Osteoblast (primary cell): ENCODE data around the gene FBLN1. TPM values are rescaled to one million over a fixed set of nuclear protein-coding genes. Genes with fewer than 3 reads are reported as not detected.

Source experiments
- DNase-seq: peaks from one replicate; pipeline ENCODE4 v3.0.0; 2011; ENCODE audit warnings: low spot score, mixed read lengths; ENCODE audit not compliant: insufficient read length; ENCODE audit errors: missing footprints
- H2AFZ ChIP-seq: 2 replicates; pipeline ENCODE4 v1.6.0; 2011; ENCODE audit warnings: mild to moderate bottlenecking, low read length
- H3K27ac ChIP-seq: 2 replicates; pipeline ENCODE4 v1.5.1; 2011; ENCODE audit warnings: mild to moderate bottlenecking, low read depth, low read length, moderate library complexity
- H3K27me3 ChIP-seq: 2 replicates; pipeline ENCODE4 v1.6.0; 2012; ENCODE audit warnings: mild to moderate bottlenecking, control low read depth, inconsistent platforms, low read length, moderate library complexity; ENCODE audit not compliant: insufficient read depth
- H3K36me3 ChIP-seq: 2 replicates; pipeline ENCODE4 v1.5.1; 2011; ENCODE audit warnings: mild to moderate bottlenecking, low read length, control low read depth, moderate library complexity; ENCODE audit not compliant: insufficient read depth
- H3K4me1 ChIP-seq: 2 replicates; pipeline ENCODE4 v1.5.1; 2011; ENCODE audit warnings: mild to moderate bottlenecking, low read length, control low read depth, moderate library complexity; ENCODE audit not compliant: insufficient read depth
- H3K4me2 ChIP-seq: 2 replicates; pipeline ENCODE4 v1.6.0; 2011; ENCODE audit warnings: mild to moderate bottlenecking, low read length; ENCODE audit not compliant: insufficient read depth
- H3K4me3 ChIP-seq: fragments of 200-600 bp; sonication (generic); 3 replicates; pipeline ENCODE4 v1.5.1; 2012; ENCODE audit warnings: mild to moderate bottlenecking, low read length, inconsistent platforms; ENCODE audit not compliant: insufficient read depth
- H3K79me2 ChIP-seq: 2 replicates; pipeline ENCODE4 v1.6.0; 2012; ENCODE audit warnings: mild to moderate bottlenecking, low read length, control low read depth, inconsistent platforms; ENCODE audit not compliant: insufficient read depth
- H3K9me3 ChIP-seq: 2 replicates; pipeline ENCODE4 v1.5.1; 2011; ENCODE audit warnings: low read depth, low read length, control low read depth
- H4K20me1 ChIP-seq: 2 replicates; pipeline ENCODE4 v1.6.0; 2012; ENCODE audit warnings: mild to moderate bottlenecking, low read length, control low read depth; ENCODE audit not compliant: insufficient read depth
- total RNA-seq: library from RNA; depleted of rRNA; stranded (reverse); fragments of >200 nt; gene quantifications from 2 replicates; pipeline ENCODE4 v1.2.3, GENCODE V29; 2012
- TF ChIP-seq, protein P1 (sequence below): IDR thresholded peaks from 2 replicates; pipeline ENCODE4 v1.5.1; 2011; ENCODE audit warnings: mild to moderate bottlenecking, low read depth, low read length, moderate library complexity; ENCODE audit errors: extremely low read depth

FBLN1 gene
- total RNA-seq, 1 donor: 88.3 TPM

DNA sequence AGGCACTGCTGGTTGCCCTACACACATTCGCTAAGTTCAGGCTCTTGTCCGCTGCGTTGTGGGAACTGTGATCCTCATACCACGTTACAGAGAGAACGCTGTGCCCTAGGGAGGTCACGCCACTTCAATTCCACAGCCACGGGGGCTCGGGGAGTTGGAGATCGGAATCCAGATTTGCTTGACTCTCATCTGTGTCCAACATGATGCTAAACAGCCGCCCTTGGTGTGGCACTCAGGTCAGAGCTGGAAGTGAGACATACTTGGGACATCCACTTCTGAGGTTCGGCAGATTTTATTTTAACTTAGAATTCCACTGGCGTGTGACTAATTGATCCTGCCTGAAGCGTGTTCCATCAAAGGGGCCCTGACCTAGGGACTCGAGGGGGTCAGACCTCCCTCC is 47.5 kb upstream of the FBLN1 start:
- H2AFZ ChIP-seq: no peak overlapping the region
- DNase-seq: peak; percentile 54
- H4K20me1 ChIP-seq: no peaks in the 10 kb centered on the region
- H3K4me3 ChIP-seq: no peak overlapping the region
- no peaks in the 10 kb centered on the region for H3K36me3 ChIP-seq
- H3K27me3 ChIP-seq: no peaks in the 10 kb centered on the region
- no peak overlapping the region for H3K4me2 ChIP-seq
- no peaks in the 10 kb centered on the region for H3K9me3 ChIP-seq
- H3K79me2 ChIP-seq: no peaks in the 10 kb centered on the region
- peaks cover 29% of the 10 kb centered on the region for H3K4me1 ChIP-seq
- TF ChIP-seq, protein P1, sequence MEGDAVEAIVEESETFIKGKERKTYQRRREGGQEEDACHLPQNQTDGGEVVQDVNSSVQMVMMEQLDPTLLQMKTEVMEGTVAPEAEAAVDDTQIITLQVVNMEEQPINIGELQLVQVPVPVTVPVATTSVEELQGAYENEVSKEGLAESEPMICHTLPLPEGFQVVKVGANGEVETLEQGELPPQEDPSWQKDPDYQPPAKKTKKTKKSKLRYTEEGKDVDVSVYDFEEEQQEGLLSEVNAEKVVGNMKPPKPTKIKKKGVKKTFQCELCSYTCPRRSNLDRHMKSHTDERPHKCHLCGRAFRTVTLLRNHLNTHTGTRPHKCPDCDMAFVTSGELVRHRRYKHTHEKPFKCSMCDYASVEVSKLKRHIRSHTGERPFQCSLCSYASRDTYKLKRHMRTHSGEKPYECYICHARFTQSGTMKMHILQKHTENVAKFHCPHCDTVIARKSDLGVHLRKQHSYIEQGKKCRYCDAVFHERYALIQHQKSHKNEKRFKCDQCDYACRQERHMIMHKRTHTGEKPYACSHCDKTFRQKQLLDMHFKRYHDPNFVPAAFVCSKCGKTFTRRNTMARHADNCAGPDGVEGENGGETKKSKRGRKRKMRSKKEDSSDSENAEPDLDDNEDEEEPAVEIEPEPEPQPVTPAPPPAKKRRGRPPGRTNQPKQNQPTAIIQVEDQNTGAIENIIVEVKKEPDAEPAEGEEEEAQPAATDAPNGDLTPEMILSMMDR: no peak
- H3K27ac ChIP-seq: no peak overlapping the region

DNA sequence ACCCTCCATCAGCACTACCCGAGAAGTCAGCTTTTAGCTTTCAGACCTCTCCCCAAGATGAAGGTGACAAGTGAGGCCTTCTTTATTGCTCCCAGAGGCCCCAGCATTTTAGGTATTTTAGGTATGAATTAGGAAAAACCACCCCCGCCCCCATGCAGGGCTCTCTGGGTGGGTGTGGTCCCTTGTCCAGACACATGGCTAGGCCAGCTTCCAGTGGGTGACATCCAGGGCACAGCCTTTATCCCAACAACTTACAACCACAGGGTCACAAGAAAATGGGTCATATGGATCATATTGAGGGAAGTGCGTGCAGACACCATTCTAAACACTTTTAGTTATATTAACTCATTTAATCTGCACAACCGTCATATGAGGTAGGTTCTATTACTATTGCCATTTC is 47.1 kb upstream of the FBLN1 start:
- H3K27ac ChIP-seq: no peak overlapping the region
- peaks cover 25% of the 10 kb centered on the region for H3K4me1 ChIP-seq
- DNase-seq: no peak

DNA sequence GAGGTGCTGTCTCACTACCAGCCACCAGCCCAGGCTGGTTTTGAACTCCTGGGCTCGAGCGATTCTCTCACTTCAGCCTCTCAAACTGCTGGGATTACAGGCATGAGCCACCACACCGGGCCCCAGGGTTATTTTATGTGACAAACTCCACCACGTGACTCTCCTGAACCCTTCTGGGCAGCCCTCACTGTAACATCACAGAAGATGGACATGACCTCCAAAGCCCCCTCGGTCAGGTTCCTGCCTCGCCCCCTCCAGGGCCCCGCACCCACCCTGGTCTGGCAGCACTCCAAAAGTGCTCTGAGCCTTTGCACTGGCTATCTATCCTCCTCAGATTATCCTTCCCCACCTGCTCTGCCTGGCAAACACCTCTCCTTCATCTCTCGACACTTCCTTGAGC is 45.9 kb upstream of the FBLN1 start:
- Histone ChIP-seq H3K4me1 (peaks cover 13% of the 10 kb centered on the region), H4K20me1 (no peaks in the 10 kb centered on the region), H2AFZ (no peak overlapping the region), H3K27ac (no peak overlapping the region), H3K27me3 (no peaks in the 10 kb centered on the region), H3K36me3 (no peaks in the 10 kb centered on the region), H3K4me3 (no peak overlapping the region), H3K4me2 (no peak overlapping the region), H3K9me3 (no peaks in the 10 kb centered on the region), H3K79me2 (no peaks in the 10 kb centered on the region)
- TF ChIP-seq, protein P1: no peak
- DNase-seq: no peak

More for the DNA sequence above, 47.1 kb upstream of the FBLN1 start:
- Histone ChIP-seq H3K36me3 (no peaks in the 10 kb centered on the region), H4K20me1 (no peaks in the 10 kb centered on the region), H2AFZ (no peak overlapping the region), H3K4me3 (no peak overlapping the region), H3K79me2 (no peaks in the 10 kb centered on the region), H3K9me3 (no peaks in the 10 kb centered on the region), H3K27me3 (no peaks in the 10 kb centered on the region), H3K4me2 (no peak overlapping the region)
- TF ChIP-seq, protein P1: no peak

DNA sequence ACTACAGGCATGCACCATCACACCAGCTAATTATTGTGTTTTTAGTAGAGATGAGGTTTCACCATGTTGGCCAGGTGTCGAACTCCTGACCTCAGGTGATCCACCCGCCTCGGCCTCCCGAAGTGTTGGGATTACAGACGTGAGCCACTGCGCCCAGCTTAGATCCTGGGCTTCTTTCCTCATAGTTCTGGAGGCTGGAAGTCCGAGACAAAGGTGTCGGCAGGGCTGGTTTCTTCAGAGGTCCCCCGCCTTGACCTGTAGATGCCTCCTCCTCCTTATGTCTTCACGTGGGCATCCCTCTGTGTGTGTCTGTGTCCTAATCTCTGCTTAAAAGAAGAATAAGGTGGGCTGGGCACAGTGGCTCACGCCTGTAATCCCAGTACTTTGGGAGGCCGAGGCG is 44.2 kb upstream of the FBLN1 start:
- TF ChIP-seq, protein P1: no peak
- DNase-seq: peak; percentile 14
- Histone ChIP-seq H3K4me1 (no peaks in the 10 kb centered on the region), H4K20me1 (no peaks in the 10 kb centered on the region), H3K27ac (no peak overlapping the region), H3K4me3 (no peak overlapping the region), H3K79me2 (no peaks in the 10 kb centered on the region), H3K27me3 (no peaks in the 10 kb centered on the region), H3K36me3 (no peaks in the 10 kb centered on the region), H3K9me3 (no peaks in the 10 kb centered on the region), H3K4me2 (no peak overlapping the region), H2AFZ (no peak overlapping the region)
